ENCODE data around the gene SLC22A2.

SLC22A2 gene

GRCh38 chr6:160203076-160203475, 55.5 kb downstream of the SLC22A2 start:
- CTCF ChIA-PET = interaction anchor here (0.7 kb wide), 1 partner anchor 252 kb away, joined by 3 read pairs; no protein-coding TSS in a partner anchor
- POLR2A ChIA-PET = no interaction called here

More at GRCh38 chr6:160203076-160203475, 55.5 kb downstream of the SLC22A2 start:
- Histone ChIP-seq H3K4me1 (ENCODE audit: control insufficient read depth, insufficient read depth, low read length) (no peaks in the 10 kb centered on the region), H3K27ac (ENCODE audit: extremely low read depth, low read depth, low read length) (no peak overlapping the region), H3K9me3 (ENCODE audit: control insufficient read depth, insufficient read depth, low read depth, low read length) (no peaks in the 10 kb centered on the region), H3K4me3 (ENCODE audit: low read depth, low read length) (no peak overlapping the region), H3K36me3 (ENCODE audit: control insufficient read depth in 2 of 2, insufficient read depth in 1 of 2, low read length in 2 of 2) (no peaks in the 10 kb centered on the region)
- TF ChIP-seq ZNF2 (tag by site-specific recombination; IDR thresholded peaks at IDR 0.05) (no peak), ZNF169 (tag by site-specific recombination; IDR thresholded peaks at IDR 0.05) (no peak), KLF16 (tag by site-specific recombination; IDR thresholded peaks at IDR 0.05) (no peak), PATZ1 (tag by site-specific recombination; IDR thresholded peaks at IDR 0.05) (no peak), ZNF398 (tag by site-specific recombination; IDR thresholded peaks at IDR 0.05) (no peak), ZNF510 (tag by site-specific recombination; IDR thresholded peaks at IDR 0.05; ENCODE audit: insufficient replicate concordance) (no peak), SETDB1 (IDR thresholded peaks at IDR 0.05; ENCODE audit: insufficient read length, low read length) (no peak), ZNF211 (tag by site-specific recombination; IDR thresholded peaks at IDR 0.05; ENCODE audit: low read depth) (no peak), PRDM1 (tag by site-specific recombination; IDR thresholded peaks at IDR 0.05) (no peak), ZNF555 (tag by site-specific recombination; conservative IDR thresholded peaks at IDR 0.05) (no peak), ZNF776 (tag by site-specific recombination; IDR thresholded peaks at IDR 0.05; ENCODE audit: borderline replicate concordance) (no peak), ZBTB21 (tag by site-specific recombination; IDR thresholded peaks at IDR 0.05) (no peak), PRDM2 (tag by site-specific recombination; IDR thresholded peaks at IDR 0.05; ENCODE audit: borderline replicate concordance) (no peak), ZNF140 (tag by site-specific recombination; IDR thresholded peaks at IDR 0.05) (no peak)
